WTC11 (cell line): ENCODE results near the gene ADAMTS18. TPM values are rescaled to one million over a fixed set of nuclear protein-coding genes. Genes with fewer than 3 reads are reported as not detected.

ENCODE experiments used
- ATAC-seq: fragments of 200-7000 bp; cut with Tn5 transposase; 2 replicates; pipeline ENCODE4 v1.10.0; 2021; ENCODE audit warnings: mild to moderate bottlenecking, moderate library complexity
- CTCF ChIA-PET: fragments of 300-600 bp; sonication (Branson Sonifier 250); formaldehyde crosslinking; loops from one replicate; lab custom pipeline; 2021; ENCODE audit warnings: antibody characterized with exemption; lab: Charles Lee
- POLR2A ChIA-PET: fragments of 350-600 bp; sonication (Branson Sonifier 250); formaldehyde crosslinking; loops from one replicate; lab custom pipeline; 2021; ENCODE audit warnings: antibody characterized with exemption; lab: Charles Lee
- DNase-seq: peaks from one replicate; pipeline ENCODE4 v3.0.0; 2021; ENCODE audit warnings: low spot score
- H3K27ac Mint-ChIP-seq: 2 replicates; pipeline ENCODE4 v1.8.0; 2021; ENCODE audit warnings: mixed read lengths
- H3K27me3 Mint-ChIP-seq: 2 replicates; pipeline ENCODE4 v1.8.0; 2021; ENCODE audit warnings: low read depth, mild to moderate bottlenecking, moderate library complexity, mixed read lengths
- H3K36me3 Mint-ChIP-seq: 2 replicates; pipeline ENCODE4 v1.8.0; 2021; ENCODE audit warnings: mixed read lengths
- H3K4me1 Mint-ChIP-seq: 2 replicates; pipeline ENCODE4 v1.8.0; 2022; ENCODE audit warnings: mixed read lengths
- H3K4me3 Mint-ChIP-seq: 2 replicates; pipeline ENCODE4 v1.8.0; 2021; ENCODE audit warnings: mild to moderate bottlenecking, moderate library complexity, mixed read lengths
- H3K9me3 Mint-ChIP-seq: 2 replicates; pipeline ENCODE4 v1.8.0; 2021; ENCODE audit warnings: mixed read lengths
- ARID4B ChIP-seq: sonication (generic); formaldehyde crosslinking; IDR thresholded peaks from 2 replicates; pipeline ENCODE4 v1.8.0; 2023; ENCODE audit warnings: missing genetic modification reagents, mild to moderate bottlenecking, borderline replicate concordance
- ATF3 ChIP-seq: sonication (generic); formaldehyde crosslinking; conservative IDR thresholded peaks from 2 replicates; pipeline ENCODE4 v1.8.1; 2022; ENCODE audit warnings: mild to moderate bottlenecking, missing genetic modification reagents
- CBFB ChIP-seq: sonication (generic); formaldehyde crosslinking; IDR thresholded peaks from 2 replicates; pipeline ENCODE4 v1.8.1; 2022; ENCODE audit warnings: mild to moderate bottlenecking, low read depth, missing genetic modification reagents
- E2F5 ChIP-seq: sonication (generic); formaldehyde crosslinking; IDR thresholded peaks from 2 replicates; pipeline ENCODE4 v1.8.1; 2022; ENCODE audit warnings: mild to moderate bottlenecking, moderate library complexity, missing genetic modification reagents
- ERG ChIP-seq: fragments of 250-450 bp; sonication (Bioruptor Pico); IDR thresholded peaks from 2 replicates; pipeline ENCODE4 v1.8.0; 2021; ENCODE audit warnings: mild to moderate bottlenecking
- ESRRA ChIP-seq: sonication (generic); formaldehyde crosslinking; IDR thresholded peaks from 2 replicates; pipeline ENCODE4 v1.8.1; 2022; ENCODE audit warnings: mild to moderate bottlenecking, missing genetic modification reagents, borderline replicate concordance
- HMGXB4 ChIP-seq: sonication (generic); formaldehyde crosslinking; IDR thresholded peaks from 2 replicates; pipeline ENCODE4 v1.8.1; 2023; ENCODE audit warnings: mild to moderate bottlenecking, moderate library complexity, missing genetic modification reagents
- IRF2 ChIP-seq: sonication (generic); formaldehyde crosslinking; IDR thresholded peaks from 2 replicates; pipeline ENCODE4 v1.8.0; 2022; ENCODE audit warnings: low read depth, missing genetic modification reagents, borderline replicate concordance
- MLX ChIP-seq: sonication (generic); formaldehyde crosslinking; IDR thresholded peaks from 2 replicates; pipeline ENCODE4 v1.8.1; 2023; ENCODE audit warnings: mild to moderate bottlenecking, missing genetic modification reagents, moderate library complexity
- MYBL2 ChIP-seq: sonication (generic); formaldehyde crosslinking; IDR thresholded peaks from 2 replicates; pipeline ENCODE4 v1.8.1; 2023; ENCODE audit warnings: mild to moderate bottlenecking, moderate library complexity, missing genetic modification reagents
- NFE2L1 ChIP-seq: sonication (generic); formaldehyde crosslinking; IDR thresholded peaks from 2 replicates; pipeline ENCODE4 v1.8.1; 2023; ENCODE audit warnings: missing genetic modification reagents
- SP1 ChIP-seq: sonication (generic); formaldehyde crosslinking; conservative IDR thresholded peaks from 2 replicates; pipeline ENCODE4 v1.8.1; 2022; ENCODE audit warnings: missing genetic modification reagents
- TP53 ChIP-seq: sonication (generic); formaldehyde crosslinking; IDR thresholded peaks from 2 replicates; pipeline ENCODE4 v1.8.1; 2023; ENCODE audit warnings: mild to moderate bottlenecking, missing genetic modification reagents
- ZBTB43 ChIP-seq: sonication (generic); formaldehyde crosslinking; IDR thresholded peaks from 2 replicates; pipeline ENCODE4 v1.8.1; 2023; ENCODE audit warnings: mild to moderate bottlenecking, missing genetic modification reagents
- ZNF219 ChIP-seq: sonication (generic); formaldehyde crosslinking; IDR thresholded peaks from 2 replicates; pipeline ENCODE4 v1.8.0; 2023; ENCODE audit warnings: missing genetic modification reagents, mild to moderate bottlenecking, borderline replicate concordance
- ZNF232 ChIP-seq: sonication (generic); formaldehyde crosslinking; IDR thresholded peaks from 2 replicates; pipeline ENCODE4 v1.8.0; 2022; ENCODE audit warnings: mild to moderate bottlenecking, missing genetic modification reagents
- ZNF281 ChIP-seq: sonication (generic); formaldehyde crosslinking; IDR thresholded peaks from 2 replicates; pipeline ENCODE4 v1.8.0; 2023; ENCODE audit warnings: mild to moderate bottlenecking, missing genetic modification reagents
- ZNF671 ChIP-seq: fragments of 250-450 bp; sonication (Bioruptor Pico); IDR thresholded peaks from 2 replicates; pipeline ENCODE4 v1.8.0; 2021; ENCODE audit warnings: mild to moderate bottlenecking
- ZSCAN18 ChIP-seq: fragments of 250-450 bp; sonication (Bioruptor Pico); IDR thresholded peaks from 2 replicates; pipeline ENCODE4 v2.1.2; 2022; ENCODE audit warnings: mild to moderate bottlenecking, moderate library complexity
- total RNA-seq: library from RNA; stranded (reverse); gene quantifications from 3 replicates; pipeline ENCODE4 v1.2.3, GENCODE V29; 2021

ADAMTS18 gene
- total RNA-seq, 1 experiment from 2014 or later, result 0.17 TPM

GRCh38 chr16:77236063-77236511 is 198.7 kb downstream of the ADAMTS18 start:
- Mint-ChIP-seq H3K9me3 (no peaks in the 10 kb centered on the region), H3K27ac (no peak overlapping the region), H3K4me1 (peaks cover 46% of the 10 kb centered on the region), H3K36me3 (no peaks in the 10 kb centered on the region), H3K4me3 (no peak overlapping the region), H3K27me3 (peaks cover 5% of the 10 kb centered on the region)
- ChIA-PET POLR2A (no interaction called here), CTCF (interaction anchor here (0.6 to 2.3 kb wide), 10 partner anchors 113 to 424 kb away, joined by 3 to 34 read pairs (median 5); partner anchors contain the start of gene ADAMTS18)
- ATAC-seq (peak; percentile 89), DNase-seq (peak; percentile 94)
- TF ChIP-seq NFE2L1 (CRISPR knock-in tag), result no peak
- TF ChIP-seq TP53 (CRISPR knock-in tag), result peak; percentile 50; the same call in 1 of the 2 replicates
- no peak for TF ChIP-seq ZNF671 (CRISPR knock-in tag)
- no peak for TF ChIP-seq E2F5 (CRISPR knock-in tag)
- no peak; the same call in 1 of the 2 replicates for TF ChIP-seq SP1
- 0 out of 2 replicates have a peak, but pooled peaks have one; percentile 29 for TF ChIP-seq HMGXB4
- TF ChIP-seq ZSCAN18 (CRISPR knock-in tag), result no peak
- TF ChIP-seq ATF3 (CRISPR knock-in tag), result no peak
- TF ChIP-seq ZNF232 (CRISPR knock-in tag), result no peak
- no peak for TF ChIP-seq MLX (CRISPR knock-in tag)
- no peak for TF ChIP-seq ZNF219 (CRISPR knock-in tag)
- peak; percentile 53; the same call in 1 of the 2 replicates for TF ChIP-seq ZBTB43 (CRISPR knock-in tag)
- peak; percentile 28; the same call in 1 of the 2 replicates for TF ChIP-seq CBFB (CRISPR knock-in tag)
- no peak for TF ChIP-seq ARID4B (CRISPR knock-in tag)
- TF ChIP-seq ZNF281 (CRISPR knock-in tag), result no peak
- no peak for TF ChIP-seq IRF2 (CRISPR knock-in tag)
- TF ChIP-seq MYBL2, result no peak
- TF ChIP-seq ERG (CRISPR knock-in tag), result no peak
- no peak for TF ChIP-seq ESRRA (CRISPR knock-in tag)
